Measurements from ENCODE around the gene MTA3. TPM values are rescaled to one million over a fixed set of nuclear protein-coding genes. Genes with fewer than 3 reads are reported as not detected.

The MTA3 gene
- total and polyA plus RNA-seq, 2 donors (not counting 3 experiments of a cell fraction or from before 2014, with no cell fraction given): 36.3 to 53.3 TPM

GRCh38 chr2:42706836-42707235, 138.4 kb downstream of the MTA3 start:
- POLR2A ChIA-PET: no interaction called here
- TF ChIP-seq POLR2A (IDR thresholded peaks at IDR 0.05; ENCODE audit: low read depth, low read length) (no peak), CTCF (IDR thresholded peaks at IDR 0.05; ENCODE audit: extremely low read depth in 1 of 2, insufficient read depth in 1 of 2, low read depth in 1 of 2, low read length in 2 of 2) (no peak), EZH2 (IDR thresholded peaks at IDR 0.05; ENCODE audit: borderline replicate concordance, low read depth, low read length, severe bottlenecking) (no peak), JUN (IDR thresholded peaks at IDR 0.05; ENCODE audit: borderline replicate concordance, insufficient read depth, insufficient read length, low read depth) (no peak), POLR2AphosphoS5 (IDR thresholded peaks at IDR 0.05; ENCODE audit: insufficient read depth, low read depth, low read length) (no peak), MYC (IDR thresholded peaks at IDR 0.05; ENCODE audit: low read depth, low read length) (no peak), FOS (IDR thresholded peaks at IDR 0.05; ENCODE audit: borderline replicate concordance, insufficient read depth, low read length) (no peak), GATA2 (IDR thresholded peaks at IDR 0.05; ENCODE audit: insufficient read depth, insufficient read length, low read depth, low read length) (no peak), MAX (IDR thresholded peaks at IDR 0.05; ENCODE audit: insufficient read depth, insufficient read length) (no peak)
- dilution Hi-C loops (cut with MboI; ENCODE audit: extremely low pct_ligation_motif_present, low sequenced_read_pairs) (no loop called here), intact Hi-C loops (cut with micrococcal nuclease) (no loop called here)
- H3K4me2 ChIP-seq (ENCODE audit: insufficient read depth, low read length): no peak overlapping the region
- H3K27ac ChIP-seq (ENCODE audit: insufficient read depth, low read depth, low read length): no peak overlapping the region
- peaks cover 3 to 4% of the 10 kb centered on the region in 2 experiments for H3K36me3 ChIP-seq (ENCODE audit: control insufficient read depth in 2 of 2, extremely low read depth in 1 of 2, insufficient read depth in 2 of 2, low read length in 2 of 2)
- H3K4me1 ChIP-seq (ENCODE audit: control insufficient read depth, extremely low read depth, insufficient read depth, low read length): no peaks in the 10 kb centered on the region
- H2AFZ ChIP-seq (ENCODE audit: low read depth, low read length): no peak overlapping the region
- no peaks in the 10 kb centered on the region for H3K9me1 ChIP-seq (replicated peaks; ENCODE audit: control insufficient read depth, extremely low read depth, insufficient read depth, low read length)
- BruUV-seq (replicated peaks): no TSS peak
- no peaks in the 10 kb centered on the region for H3K9me3 ChIP-seq (replicated peaks; ENCODE audit: control insufficient read depth, insufficient read depth, low read length)
- H4K20me1 ChIP-seq (replicated peaks; ENCODE audit: control insufficient read depth, extremely low read depth, insufficient read depth, low read length): no peaks in the 10 kb centered on the region
- H3K79me2 ChIP-seq (ENCODE audit: control insufficient read depth, insufficient read depth, low read length): no peaks in the 10 kb centered on the region
- FAIRE-seq (no peak), DNase-seq (ENCODE audit: low read depth, low spot score) (no peak)
- H3K27me3 ChIP-seq (ENCODE audit: control insufficient read depth in 2 of 2, insufficient read depth in 2 of 2, low read length in 2 of 2): no peaks in the 10 kb centered on the region
- no peak overlapping the region for H3K9ac ChIP-seq (replicated peaks; ENCODE audit: extremely low read depth, insufficient read depth, low read length)
- no peak overlapping the region for H3K4me3 ChIP-seq (replicated peaks in 1 of 3; ENCODE audit: insufficient read depth in 1 of 3, low read depth in 1 of 3, low read length in 3 of 3)
- CTCF ChIA-PET: no interaction called here

Data from endothelial cell of umbilical vein (primary cell).